IMR-90 (cell line): Measurements from ENCODE around the gene CAPN5.

Source experiments
- BHLHE40 ChIP-seq: fragments of 150-350 bp; IDR thresholded peaks from 2 replicates; pipeline ENCODE4 v1.6.1; 2016; ENCODE audit warnings: mild to moderate bottlenecking, low read depth, low read length
- CEBPB ChIP-seq: IDR thresholded peaks from 2 replicates; pipeline ENCODE4 v1.6.1; 2012; ENCODE audit warnings: low read depth, low read length, improper control_type of control experiment
- CHD1 ChIP-seq: IDR thresholded peaks from 2 replicates; pipeline ENCODE4 v1.6.1; 2012; ENCODE audit warnings: low read depth, low read length, improper control_type of control experiment
- CTCF ChIP-seq: conservative IDR thresholded peaks from 2 replicates; pipeline ENCODE4 v1.5.1; 2012; ENCODE audit warnings: mild to moderate bottlenecking, low read depth, low read length, improper control_type of control experiment
- ELK1 ChIP-seq: fragments of 150-350 bp; IDR thresholded peaks from 2 replicates; pipeline ENCODE4 v1.6.1; 2016; ENCODE audit warnings: low read depth, mild to moderate bottlenecking, low read length, moderate library complexity, borderline replicate concordance
- MAFK ChIP-seq: IDR thresholded peaks from 2 replicates; pipeline ENCODE4 v1.6.1; 2012; ENCODE audit warnings: low read depth, low read length, improper control_type of control experiment
- MXI1 ChIP-seq: IDR thresholded peaks from 2 replicates; pipeline ENCODE4 v1.6.1; 2012; ENCODE audit warnings: low read depth, mild to moderate bottlenecking, low read length, moderate library complexity, borderline replicate concordance
- POLR2A ChIP-seq: IDR thresholded peaks from 2 replicates; pipeline ENCODE4 v1.6.1; 2012; ENCODE audit warnings: mild to moderate bottlenecking, low read depth, low read length
- RAD21 ChIP-seq: IDR thresholded peaks from 2 replicates; pipeline ENCODE4 v1.6.1; 2012; ENCODE audit warnings: low read length, improper control_type of control experiment
- RCOR1 ChIP-seq: IDR thresholded peaks from 2 replicates; pipeline ENCODE4 v1.6.1; 2012; ENCODE audit warnings: mild to moderate bottlenecking, low read length, improper control_type of control experiment; ENCODE audit not compliant: insufficient replicate concordance
- RFX5 ChIP-seq: IDR thresholded peaks from 2 replicates; pipeline ENCODE4 v1.8.0; 2012; ENCODE audit warnings: low read depth, mild to moderate bottlenecking, low read length, moderate library complexity
- SMC3 ChIP-seq: fragments of 150-350 bp; IDR thresholded peaks from 2 replicates; pipeline ENCODE4 v1.6.1; 2016; ENCODE audit warnings: low read depth, mild to moderate bottlenecking, antibody characterized with exemption, low read length, moderate library complexity
- USF2 ChIP-seq: fragments of 150-350 bp; IDR thresholded peaks from 2 replicates; pipeline ENCODE4 v1.6.1; 2017; ENCODE audit warnings: mild to moderate bottlenecking, antibody characterized with exemption, low read length, low read depth

- TF ChIP-seq CTCF, result no peak
- TF ChIP-seq POLR2A, result no peak
- no peak for TF ChIP-seq CEBPB
- no peak for TF ChIP-seq RAD21
- no peak for TF ChIP-seq RFX5
- TF ChIP-seq USF2, result no peak
- TF ChIP-seq BHLHE40, result no peak
- no peak for TF ChIP-seq MXI1
- no peak for TF ChIP-seq MAFK
- no peak for TF ChIP-seq CHD1
- no peak for TF ChIP-seq SMC3
- TF ChIP-seq ELK1, result no peak
- TF ChIP-seq RCOR1, result no peak
These were observed 17.9 kb downstream of the CAPN5 start for GRCh38 chr11:77084581-77085191.
